22Rv1 (cell line): ENCODE results near the gene HEBP1.

ENCODE experiments used
- CTCF ChIP-seq: fragments of 450-650 bp; IDR thresholded peaks from 2 replicates; pipeline ENCODE4 v1.5.1; 2017; ENCODE audit warnings: mild to moderate bottlenecking
- ZFX ChIP-seq: fragments of 450-650 bp; IDR thresholded peaks from 2 replicates; pipeline ENCODE4 v1.6.1; 2017; ENCODE audit warnings: antibody characterized with exemption, borderline replicate concordance

- no peak for TF ChIP-seq CTCF
- no peak for TF ChIP-seq ZFX
Observed at GRCh38 chr12:12964255-12964654, 35.8 kb downstream of the HEBP1 start.
